NCI-H2029 (cell line): Measurements from ENCODE around the gene LRRC8A.

Experiments used
- DNase-seq: peaks from one replicate; lab custom pipeline; 2025; lab: John Stamatoyannopoulos, UW

LRRC8A gene

DNA sequence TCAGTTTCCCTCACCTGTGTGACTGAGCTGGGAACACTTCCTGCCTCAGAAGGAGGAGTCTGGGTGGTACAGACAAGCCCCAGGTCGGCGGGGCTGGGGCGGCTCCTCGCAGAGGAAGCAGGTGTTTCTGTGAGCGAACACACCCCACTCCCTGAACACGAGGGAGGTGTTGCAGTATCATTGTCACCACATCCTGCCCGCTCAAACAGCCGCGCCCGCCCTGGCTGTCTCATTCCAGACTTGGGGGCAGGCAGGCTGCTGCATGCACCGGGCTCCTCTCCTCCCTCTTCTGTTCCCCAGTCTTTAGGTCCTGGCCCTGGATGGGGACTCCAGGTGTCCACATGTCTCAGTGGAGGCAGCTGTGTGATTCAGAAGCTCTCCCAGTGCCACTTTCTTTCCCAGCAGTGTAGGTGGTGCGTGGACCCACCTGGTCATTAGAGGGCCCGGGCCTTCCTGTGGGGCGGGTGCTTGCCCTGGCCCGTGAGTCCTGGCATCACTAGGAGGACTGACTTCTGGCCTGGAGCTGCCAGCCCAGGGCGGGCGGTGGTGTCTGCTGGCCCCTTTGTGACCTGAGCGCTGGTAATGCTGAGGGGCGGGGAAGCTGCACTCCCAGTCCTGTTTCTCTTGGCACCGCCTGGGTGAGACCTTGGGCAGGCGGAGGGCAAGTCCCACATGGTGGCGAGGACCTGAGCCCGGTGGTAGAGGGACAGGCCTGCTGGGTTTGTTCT lies 20.6 kb downstream of the LRRC8A start:
- DNase-seq = peak; percentile 64

DNA sequence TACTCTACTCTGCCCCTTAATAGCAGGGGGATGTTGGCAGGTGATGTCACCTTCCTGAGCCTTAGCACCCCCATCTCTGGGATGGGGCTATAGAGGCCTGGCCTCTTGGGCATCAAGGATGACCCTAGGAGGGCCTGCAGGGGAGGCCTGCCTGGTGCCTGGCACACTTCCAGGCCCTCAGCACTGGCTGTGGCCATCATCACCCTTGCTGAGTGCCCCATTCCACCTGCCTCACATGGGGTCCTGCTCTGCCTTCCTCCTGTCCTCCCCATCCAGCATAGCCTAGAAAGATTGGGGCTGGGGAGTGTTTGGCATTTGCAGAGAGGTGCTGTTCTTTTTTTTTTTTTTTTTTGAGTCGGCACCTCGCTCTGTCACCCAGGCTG lies 21.1 kb downstream of the LRRC8A start:
- DNase-seq = no peak

DNA sequence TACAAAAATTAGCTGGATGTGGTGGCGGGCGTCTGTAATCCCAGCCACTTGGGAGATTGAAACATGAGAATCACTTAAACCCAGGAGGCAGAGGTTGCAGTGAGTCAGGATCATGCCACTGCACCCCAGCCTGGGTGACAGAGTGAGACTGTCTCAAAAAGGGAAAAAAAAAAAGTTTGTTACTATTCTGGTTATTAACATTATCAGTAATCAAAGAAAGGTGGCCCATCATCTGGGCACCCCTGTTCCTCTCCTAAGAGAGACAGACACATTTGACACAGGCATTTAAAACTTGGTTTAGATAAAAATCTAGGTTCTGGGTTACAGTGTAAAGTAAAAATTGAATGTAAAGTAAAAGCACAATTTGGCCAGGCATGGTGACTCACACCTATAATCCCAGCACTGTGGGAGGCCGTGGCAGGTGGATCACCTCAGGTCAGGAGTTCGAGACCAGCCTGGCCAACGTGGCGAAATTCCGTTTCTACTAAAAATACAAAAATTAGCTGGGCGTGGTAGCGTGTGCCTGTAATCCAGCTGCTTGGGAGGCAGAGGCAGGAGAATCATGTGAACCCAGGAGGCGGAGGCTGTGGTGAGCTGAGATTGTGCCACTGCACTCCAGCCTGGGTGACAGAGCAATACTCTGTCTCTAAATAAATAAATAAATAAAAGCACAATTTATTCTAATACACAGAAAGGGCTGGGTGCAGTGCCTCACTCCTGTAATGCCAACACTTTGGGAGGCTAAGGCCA lies 22.1 kb downstream of the LRRC8A start:
- no peak for DNase-seq

DNA sequence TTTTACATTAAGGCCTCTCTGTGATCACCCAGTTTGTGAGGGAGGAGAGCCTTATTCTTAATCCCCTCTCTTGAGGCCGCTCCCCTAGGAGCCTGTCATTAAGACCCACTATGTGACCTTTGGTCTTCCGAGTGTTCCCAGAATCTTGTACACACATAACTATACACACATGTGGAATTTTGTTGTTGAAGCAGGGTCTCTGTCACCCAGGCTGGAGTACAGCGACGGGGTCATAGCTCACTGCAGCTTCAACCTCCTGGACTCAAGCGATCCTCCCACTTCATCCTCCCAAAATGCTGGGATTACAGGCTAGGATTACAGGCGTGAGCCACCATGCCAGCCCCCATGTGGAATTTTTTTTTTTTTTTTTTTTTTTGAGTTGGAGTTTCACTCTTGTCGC lies 24.0 kb downstream of the LRRC8A start:
- DNase-seq = no peak

DNA sequence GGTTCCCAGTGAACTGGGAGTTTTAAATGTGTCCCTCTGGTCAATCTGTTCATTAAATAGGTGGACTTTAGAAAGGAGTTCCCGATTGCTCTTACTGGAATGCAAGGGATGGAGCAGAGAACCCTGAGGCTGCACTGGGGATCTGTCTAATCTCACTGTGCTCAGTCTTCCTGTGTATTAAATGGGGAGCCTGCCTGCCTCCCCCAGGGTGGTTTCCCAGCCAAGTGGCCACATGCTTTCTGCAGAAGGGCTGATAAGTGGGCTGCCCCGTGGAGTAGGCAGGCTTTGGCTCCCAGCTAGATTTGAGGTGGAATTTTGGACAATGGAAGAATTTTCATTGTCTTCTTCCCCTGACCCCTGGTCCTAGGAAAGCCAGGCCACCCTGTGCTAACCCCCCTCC lies 24.8 kb downstream of the LRRC8A start:
- DNase-seq = no peak

DNA sequence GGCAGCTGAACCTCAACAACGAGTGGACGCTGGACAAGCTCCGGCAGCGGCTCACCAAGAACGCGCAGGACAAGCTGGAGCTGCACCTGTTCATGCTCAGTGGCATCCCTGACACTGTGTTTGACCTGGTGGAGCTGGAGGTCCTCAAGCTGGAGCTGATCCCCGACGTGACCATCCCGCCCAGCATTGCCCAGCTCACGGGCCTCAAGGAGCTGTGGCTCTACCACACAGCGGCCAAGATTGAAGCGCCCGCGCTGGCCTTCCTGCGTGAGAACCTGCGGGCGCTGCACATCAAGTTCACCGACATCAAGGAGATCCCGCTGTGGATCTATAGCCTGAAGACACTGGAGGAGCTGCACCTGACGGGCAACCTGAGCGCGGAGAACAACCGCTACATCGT lies 26.4 kb downstream of the LRRC8A start:
- DNase-seq = no peak

DNA sequence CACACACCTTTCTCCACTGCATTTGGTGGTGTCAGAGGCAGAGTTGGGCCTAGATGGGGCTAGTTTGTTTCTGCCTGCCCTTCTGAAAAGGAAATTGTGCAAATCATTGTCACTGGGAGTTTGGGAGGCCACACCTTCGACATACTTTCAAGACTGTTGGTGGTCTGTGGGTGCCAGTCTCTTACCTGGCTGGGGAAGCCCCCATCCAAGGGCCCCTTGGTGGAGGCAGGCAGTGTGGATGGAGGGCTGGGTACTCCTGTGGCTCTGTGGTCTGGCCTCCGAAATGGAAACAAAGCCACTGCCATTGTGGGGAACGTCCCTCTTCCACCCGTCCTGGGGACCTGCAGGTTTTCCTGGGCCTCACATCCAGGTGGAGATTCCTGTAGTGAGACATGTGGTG lies 27.9 kb downstream of the LRRC8A start:
- no peak for DNase-seq

DNA sequence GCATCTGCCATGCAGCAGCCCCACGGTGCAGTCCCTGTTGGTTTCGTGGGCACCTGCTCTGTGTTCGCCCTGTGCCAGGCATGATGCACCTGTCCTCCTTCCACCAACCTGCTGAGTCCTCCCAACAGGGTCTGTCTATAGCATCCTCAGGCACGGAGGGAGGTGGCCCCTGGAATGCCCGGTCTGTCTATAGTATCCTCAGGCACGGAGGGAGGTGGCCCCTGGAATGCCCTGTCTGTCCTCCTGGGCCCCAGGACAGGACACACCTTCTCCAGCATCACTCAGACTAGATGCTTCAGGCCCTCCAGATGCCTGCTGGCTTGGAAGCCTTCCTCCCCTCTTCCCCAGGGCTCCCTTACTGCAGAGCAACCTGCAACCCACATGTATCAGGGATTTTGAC lies 29.0 kb downstream of the LRRC8A start:
- no peak for DNase-seq

DNA sequence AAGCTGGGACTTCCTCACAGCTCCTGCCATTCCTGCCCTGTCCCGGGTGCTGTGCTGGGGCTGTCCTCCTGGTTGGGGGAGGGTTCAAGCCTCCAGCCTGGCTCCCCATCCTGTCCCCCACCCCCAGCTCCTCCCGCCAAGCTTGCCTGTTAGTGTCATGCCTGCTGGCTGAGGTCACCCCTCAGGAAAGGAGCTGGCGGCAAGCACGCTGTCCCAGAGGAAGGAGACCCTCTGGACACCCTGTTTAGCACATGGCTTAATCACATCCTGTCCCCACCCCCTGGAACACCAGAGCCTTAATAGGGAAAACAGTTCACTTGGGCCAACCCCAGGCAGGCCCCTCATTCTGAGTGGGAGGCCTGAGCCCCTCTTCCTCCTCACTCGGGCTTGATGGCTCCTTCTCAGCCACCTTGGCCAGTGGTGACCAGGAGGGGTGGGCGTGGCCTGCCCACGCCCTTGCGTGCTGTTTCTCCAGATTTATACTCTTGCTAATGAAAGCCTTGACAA lies 29.6 kb downstream of the LRRC8A start:
- DNase-seq = no peak

DNA sequence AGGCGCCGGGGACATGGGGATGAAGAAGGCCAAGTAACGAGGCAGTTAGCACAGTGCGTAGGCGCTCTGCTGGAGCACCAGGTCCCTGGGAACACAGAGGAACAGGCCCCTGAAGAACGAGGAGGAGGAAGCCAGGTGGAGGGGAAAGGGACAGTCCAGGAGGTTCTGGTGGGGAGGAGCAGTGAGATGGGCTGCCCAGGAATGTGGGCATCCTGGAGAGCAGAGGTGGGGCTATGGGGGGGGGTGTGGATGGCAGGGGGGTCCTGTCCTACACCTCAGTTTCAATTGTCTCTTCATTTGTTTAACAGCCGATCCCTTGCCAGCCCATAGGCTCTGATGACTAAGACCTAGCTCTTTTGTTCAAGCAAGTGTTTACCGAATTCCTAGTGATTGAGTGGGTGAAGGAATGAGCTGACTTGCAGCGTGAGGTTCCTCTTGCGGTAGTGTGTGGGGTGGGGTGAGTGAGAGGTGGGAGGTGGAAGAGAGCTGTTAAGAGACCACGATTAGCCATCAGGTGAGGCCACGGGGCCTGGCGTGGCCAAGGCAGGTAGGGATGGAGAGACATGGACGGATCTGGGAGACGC lies 30.4 kb downstream of the LRRC8A start:
- DNase-seq = no peak

DNA sequence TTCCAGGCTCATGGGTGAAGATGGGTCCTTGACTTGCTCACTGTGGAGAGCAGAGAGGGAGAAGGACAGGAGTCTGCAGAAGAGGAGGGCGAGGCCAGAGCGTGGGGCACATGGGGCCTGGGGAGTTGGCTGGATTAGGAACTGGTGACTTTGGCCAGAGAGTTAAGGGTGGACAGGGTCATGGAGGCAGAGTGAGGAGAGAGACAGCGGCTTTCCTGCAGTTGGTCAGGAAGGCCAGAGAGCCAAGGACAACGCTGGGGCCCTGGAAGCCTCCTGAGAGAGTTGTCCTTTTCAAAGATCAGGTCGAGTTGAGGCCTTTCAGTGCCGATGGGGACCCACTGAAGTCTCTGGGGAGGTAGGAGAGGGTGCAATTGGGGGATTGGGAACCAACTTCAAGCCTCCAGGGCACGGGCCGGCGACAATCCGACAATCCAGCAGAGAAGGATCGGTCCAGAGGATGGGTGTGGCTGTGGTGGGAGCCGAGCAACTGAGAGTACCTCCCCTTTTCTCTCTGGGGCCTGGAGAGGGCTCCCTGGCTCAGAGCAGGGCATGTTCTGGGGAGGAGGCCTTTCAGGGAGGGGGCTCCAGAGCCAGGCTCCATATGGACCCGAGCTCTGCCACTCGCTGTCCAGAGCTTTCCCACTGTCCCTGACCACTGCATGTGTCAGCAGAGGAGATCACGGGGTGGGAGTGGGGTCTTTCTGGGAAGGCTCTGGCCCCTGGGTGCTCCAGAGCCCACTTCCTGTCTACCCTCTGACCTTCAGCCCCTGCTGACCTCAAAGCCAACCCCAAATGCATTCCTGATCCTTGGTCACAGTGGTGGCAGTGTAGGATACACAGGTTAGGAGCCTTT lies 31.3 kb downstream of the LRRC8A start:
- DNase-seq = no peak

DNA sequence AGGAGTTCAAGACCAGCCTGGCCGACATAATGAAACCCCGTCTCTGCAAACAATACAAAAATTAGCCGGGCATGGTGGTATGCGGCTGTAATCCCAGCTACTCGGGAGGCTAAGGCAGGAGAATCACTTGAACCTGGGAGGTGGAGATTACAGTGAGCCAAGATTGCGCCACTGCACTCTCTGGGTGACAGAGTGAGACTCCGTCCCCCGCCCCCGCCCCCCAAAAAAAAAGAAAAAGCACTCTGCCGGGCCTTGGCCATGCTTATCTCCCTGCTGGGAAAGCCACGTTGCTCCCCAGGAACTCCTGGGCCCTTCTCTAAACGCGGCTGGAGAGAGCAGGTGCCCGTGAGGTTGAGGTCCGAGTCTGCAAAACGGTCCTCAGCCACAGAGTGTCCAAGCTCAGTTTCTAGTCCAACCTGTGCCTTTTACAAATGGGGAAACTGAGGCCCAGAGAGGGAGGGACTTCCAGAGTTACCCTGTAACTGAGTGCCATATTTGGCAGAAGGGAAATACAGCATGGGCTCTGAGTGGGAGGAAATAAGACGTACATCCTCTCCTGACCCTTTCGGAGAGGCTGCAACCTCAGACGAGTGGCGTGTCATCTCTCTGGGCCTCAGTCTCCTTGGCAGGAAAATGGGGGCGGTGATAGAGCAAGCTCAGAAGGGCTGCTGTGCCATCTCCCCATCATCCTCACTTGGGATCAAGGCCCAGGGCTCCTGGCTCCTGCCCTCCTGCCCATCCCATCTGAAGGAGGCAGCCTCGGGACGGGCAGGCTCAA lies 32.3 kb downstream of the LRRC8A start:
- DNase-seq = no peak

DNA sequence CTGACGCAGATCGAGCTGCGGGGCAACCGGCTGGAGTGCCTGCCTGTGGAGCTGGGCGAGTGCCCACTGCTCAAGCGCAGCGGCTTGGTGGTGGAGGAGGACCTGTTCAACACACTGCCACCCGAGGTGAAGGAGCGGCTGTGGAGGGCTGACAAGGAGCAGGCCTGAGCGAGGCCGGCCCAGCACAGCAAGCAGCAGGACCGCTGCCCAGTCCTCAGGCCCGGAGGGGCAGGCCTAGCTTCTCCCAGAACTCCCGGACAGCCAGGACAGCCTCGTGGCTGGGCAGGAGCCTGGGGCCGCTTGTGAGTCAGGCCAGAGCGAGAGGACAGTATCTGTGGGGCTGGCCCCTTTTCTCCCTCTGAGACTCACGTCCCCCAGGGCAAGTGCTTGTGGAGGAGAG lies 34.3 kb downstream of the LRRC8A start:
- DNase-seq = no peak

DNA sequence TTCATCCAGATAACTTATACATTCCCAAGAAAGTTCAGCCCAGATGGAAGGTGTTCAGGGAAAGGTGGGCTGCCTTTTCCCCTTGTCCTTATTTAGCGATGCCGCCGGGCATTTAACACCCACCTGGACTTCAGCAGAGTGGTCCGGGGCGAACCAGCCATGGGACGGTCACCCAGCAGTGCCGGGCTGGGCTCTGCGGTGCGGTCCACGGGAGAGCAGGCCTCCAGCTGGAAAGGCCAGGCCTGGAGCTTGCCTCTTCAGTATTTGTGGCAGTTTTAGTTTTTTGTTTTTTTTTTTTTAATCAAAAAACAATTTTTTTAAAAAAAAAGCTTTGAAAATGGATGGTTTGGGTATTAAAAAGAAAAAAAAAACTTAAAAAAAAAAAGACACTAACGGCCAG lies 34.8 kb downstream of the LRRC8A start:
- DNase-seq = no peak

DNA sequence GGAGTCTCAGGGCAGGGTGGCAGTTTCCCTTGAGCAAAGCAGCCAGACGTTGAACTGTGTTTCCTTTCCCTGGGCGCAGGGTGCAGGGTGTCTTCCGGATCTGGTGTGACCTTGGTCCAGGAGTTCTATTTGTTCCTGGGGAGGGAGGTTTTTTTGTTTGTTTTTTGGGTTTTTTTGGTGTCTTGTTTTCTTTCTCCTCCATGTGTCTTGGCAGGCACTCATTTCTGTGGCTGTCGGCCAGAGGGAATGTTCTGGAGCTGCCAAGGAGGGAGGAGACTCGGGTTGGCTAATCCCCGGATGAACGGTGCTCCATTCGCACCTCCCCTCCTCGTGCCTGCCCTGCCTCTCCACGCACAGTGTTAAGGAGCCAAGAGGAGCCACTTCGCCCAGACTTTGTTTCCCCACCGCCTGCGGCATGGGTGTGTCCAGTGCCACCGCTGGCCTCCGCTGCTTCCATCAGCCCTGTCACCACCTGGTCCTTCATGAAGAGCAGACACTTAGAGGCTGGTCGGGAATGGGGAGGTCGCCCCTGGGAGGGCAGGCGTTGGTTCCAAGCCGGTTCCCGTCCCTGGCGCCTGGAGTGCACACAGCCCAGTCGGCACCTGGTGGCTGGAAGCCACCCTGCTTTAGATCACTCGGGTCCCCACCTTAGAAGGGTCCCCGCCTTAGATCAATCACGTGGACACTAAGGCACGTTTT lies 35.4 kb downstream of the LRRC8A start:
- DNase-seq = peak; percentile 83

DNA sequence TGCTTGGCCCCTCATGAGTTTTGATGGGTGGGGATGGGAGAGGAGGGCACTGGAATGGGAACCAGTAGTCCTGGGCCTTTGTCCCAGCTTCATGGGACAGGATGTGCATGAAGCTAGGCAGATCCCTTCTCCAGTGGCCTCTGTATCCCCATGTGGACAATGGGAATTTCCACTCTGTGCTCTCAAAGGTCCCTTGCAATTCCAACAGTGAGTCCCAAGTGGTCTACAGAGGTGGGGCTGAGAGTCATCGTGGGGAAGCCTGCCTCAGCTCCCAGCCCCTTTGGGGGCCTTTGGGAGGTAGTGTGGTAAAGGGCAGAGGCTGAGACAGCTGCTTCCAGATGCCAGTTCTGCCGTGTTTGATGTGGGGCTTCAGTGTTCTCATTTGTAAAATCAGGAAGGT lies 37.0 kb downstream of the LRRC8A start:
- DNase-seq = no peak

DNA sequence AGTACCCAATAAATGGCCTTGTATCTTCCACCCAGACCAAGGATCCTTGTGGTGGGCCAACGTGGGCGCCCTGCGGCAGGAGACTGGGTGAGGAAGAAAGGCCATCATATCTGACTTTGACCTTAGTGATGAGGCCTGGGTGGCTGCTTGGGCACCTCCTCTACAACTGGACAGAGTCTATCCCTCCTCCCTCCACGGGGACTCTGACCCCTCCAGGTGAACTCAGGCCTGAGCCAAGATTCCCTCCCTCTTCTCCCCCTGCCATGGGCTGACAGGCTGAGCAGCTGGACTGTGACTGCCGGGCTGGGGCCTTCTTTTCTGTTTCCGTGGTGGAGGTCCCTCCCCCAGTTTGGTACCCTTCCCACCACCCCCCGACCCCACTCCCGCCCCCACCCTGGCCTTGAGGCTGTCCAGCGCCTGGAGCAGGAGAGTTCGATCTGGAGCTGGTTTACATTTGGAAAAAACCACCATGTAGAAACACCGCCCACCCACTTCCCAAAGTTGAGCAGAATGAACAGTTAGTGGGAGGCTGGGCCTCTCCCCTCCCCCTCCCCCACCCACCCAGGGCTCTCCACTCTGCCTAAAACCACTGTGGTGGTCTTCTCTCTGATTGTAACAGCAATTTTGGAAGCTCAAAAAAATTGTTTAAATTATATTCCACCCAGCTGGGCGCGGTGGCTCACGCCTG lies 37.6 kb downstream of the LRRC8A start:
- no peak for DNase-seq

DNA sequence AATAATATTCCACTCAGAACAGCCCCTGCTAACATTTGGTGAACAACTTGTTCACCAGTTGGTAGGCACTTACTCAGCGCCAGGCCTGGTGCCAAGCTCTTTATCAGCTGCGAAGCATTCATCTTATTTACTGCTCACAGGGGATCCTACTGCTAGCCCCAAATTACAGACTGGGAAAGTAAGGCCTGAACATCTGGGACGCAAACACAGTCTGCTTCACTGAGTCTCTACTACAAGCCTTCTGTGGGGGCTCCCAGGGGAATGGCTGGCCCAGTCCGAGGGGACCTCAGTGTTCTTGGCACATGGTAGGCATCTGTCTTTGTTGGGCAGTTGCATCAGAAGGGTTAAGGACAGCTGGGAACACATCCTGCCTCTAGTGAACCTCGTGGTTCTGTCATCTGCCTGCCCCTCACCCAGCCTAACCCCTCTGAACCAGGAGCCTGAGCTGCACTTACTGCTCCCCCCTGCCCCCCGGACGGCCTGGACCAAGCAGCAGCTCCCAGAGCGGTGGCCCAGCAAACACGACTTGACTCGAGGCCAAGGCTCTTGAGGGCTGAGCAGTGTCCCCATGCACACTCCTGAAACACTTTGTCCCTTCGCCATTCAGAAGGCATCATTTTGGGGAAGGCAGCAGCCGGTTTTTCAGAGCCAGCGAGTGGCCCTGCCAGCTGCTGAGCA lies 38.6 kb downstream of the LRRC8A start, which contains the start of gene PHYHD1:
Gene PHYHD1, plus strand, starts transcription at position 602 of the 678 bp plus-strand sequence. CDS start 1,342 bp downstream, outside the sequence.
- peak; percentile 89 for DNase-seq
